ENCODE data around the gene ADH5. TPM values are rescaled to one million over a fixed set of nuclear protein-coding genes. Genes with fewer than 3 reads are reported as not detected.

Gene ADH5
- total and polyA plus RNA-seq, 9 of the 15 experiments (the other 6 are each of a cell fraction or from before 2014, with no cell fraction given): 115 to 310 (median 200) TPM

DNA sequence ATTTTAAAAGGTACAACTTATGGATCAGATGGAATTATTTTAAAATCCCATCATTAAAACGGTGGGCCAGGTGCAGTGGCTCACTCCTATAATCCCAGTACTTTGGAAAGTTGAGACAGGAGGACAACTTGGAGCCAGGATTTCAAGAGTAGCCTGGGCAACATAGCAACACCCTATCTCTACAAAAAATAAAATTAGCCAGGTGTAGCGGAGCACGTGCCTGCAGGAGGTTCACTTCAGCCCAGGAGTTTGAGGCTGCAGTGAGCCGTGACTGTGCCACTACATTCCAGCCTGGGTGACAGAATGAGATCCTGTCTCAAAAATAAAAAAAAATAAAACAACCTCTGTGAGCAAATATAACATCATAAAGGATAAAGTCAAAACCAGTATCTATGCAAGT is 11.4 kb downstream of the ADH5 start:
- Histone ChIP-seq H3K9me1 (ENCODE audit: control insufficient read depth, insufficient read depth, low read length) (no peaks in the 10 kb centered on the region), H3K4me2 (ENCODE audit: insufficient read depth, low read length) (no peak overlapping the region), H4K20me1 (replicated peaks; ENCODE audit: control insufficient read depth, insufficient read depth, low read length) (no peaks in the 10 kb centered on the region), H2AFZ (ENCODE audit: low read depth, low read length) (no peak overlapping the region), H3K79me2 (ENCODE audit: control insufficient read depth, insufficient read depth, low read length) (peaks cover 4% of the 10 kb centered on the region; the same call in 2 of the 3 replicates), H3K9ac (ENCODE audit: insufficient read depth in 1 of 2, low read depth in 2 of 2, low read length in 2 of 2) (no peak overlapping the region), H3K4me1 (replicated peaks in 1 of 2; ENCODE audit: control insufficient read depth in 2 of 2, insufficient read depth in 2 of 2, low read length in 2 of 2) (no peaks in the 10 kb centered on the region), H3K27ac (ENCODE audit: extremely low read depth, low read depth, low read length) (no peak overlapping the region), H3K36me3 (ENCODE audit: control insufficient read depth, insufficient read depth, low read length) (peaks cover 97% of the 10 kb centered on the region), H3K9me3 (replicated peaks; ENCODE audit: control insufficient read depth, insufficient read depth, low read depth, low read length) (no peaks in the 10 kb centered on the region), H3K4me3 (no peak overlapping the region), H3K27me3 (ENCODE audit: control insufficient read depth in 2 of 2, insufficient read depth in 2 of 2, low read length in 2 of 2) (no peaks in the 10 kb centered on the region)
- FAIRE-seq (no peak), DNase-seq (ENCODE audit: extremely low read depth in 1 of 4, low spot score in 3 of 4) (no peak), ATAC-seq (no peak)
- BruUV-seq (replicated peaks): no TSS peak
- POLR2A ChIA-PET: interaction anchor here (3.2 kb wide), 1 partner anchor 8 kb away, joined by 15 read pairs; no protein-coding TSS in a partner anchor
- 94% methylated on average over 4 of the region's 4 CpGs for WGBS (ENCODE audit: insufficient coverage, low coverage, missing lambda C conversion rate)
- intact Hi-C loops (cut with micrococcal nuclease) (no loop called here), in situ Hi-C loops (cut with MboI) (no loop called here)
- CTCF ChIA-PET (ENCODE audit: low intra/inter-chr PET ratio): no interaction called here
- TF ChIP-seq EP400 (IDR thresholded peaks at IDR 0.05) (no peak), SMARCB1 (IDR thresholded peaks at IDR 0.05; ENCODE audit: insufficient read length, low read depth) (no peak), ZNF561 (CRISPR knock-in tag; conservative IDR thresholded peaks at IDR 0.05) (no peak)
- TF ChIP-seq, protein P1, sequence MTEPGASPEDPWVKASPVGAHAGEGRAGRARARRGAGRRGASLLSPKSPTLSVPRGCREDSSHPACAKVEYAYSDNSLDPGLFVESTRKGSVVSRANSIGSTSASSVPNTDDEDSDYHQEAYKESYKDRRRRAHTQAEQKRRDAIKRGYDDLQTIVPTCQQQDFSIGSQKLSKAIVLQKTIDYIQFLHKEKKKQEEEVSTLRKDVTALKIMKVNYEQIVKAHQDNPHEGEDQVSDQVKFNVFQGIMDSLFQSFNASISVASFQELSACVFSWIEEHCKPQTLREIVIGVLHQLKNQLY (CRISPR knock-in tag; conservative IDR thresholded peaks at IDR 0.05): no peak
- TF ChIP-seq, protein P2, sequence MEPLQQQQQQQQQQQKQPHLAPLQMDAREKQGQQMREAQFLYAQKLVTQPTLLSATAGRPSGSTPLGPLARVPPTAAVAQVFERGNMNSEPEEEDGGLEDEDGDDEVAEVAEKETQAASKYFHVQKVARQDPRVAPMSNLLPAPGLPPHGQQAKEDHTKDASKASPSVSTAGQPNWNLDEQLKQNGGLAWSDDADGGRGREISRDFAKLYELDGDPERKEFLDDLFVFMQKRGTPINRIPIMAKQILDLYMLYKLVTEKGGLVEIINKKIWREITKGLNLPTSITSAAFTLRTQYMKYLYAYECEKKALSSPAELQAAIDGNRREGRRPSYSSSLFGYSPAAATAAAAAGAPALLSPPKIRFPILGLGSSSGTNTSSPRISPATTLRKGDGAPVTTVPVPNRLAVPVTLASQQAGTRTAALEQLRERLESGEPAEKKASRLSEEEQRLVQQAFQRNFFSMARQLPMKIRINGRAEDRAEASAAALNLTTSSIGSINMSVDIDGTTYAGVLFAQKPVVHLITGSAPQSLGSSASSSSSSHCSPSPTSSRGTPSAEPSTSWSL (CRISPR knock-in tag; IDR thresholded peaks at IDR 0.05; ENCODE audit: borderline replicate concordance): no peak
- TF ChIP-seq, protein P3, sequence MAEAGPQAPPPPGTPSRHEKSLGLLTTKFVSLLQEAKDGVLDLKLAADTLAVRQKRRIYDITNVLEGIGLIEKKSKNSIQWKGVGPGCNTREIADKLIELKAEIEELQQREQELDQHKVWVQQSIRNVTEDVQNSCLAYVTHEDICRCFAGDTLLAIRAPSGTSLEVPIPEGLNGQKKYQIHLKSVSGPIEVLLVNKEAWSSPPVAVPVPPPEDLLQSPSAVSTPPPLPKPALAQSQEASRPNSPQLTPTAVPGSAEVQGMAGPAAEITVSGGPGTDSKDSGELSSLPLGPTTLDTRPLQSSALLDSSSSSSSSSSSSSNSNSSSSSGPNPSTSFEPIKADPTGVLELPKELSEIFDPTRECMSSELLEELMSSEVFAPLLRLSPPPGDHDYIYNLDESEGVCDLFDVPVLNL (CRISPR knock-in tag; IDR thresholded peaks at IDR 0.05; ENCODE audit: low read depth): no peak
